HG03139 (cell line): ENCODE measurements around the gene ZNF527.
A peak's percentile ranks its signal among the peaks of the same experiment; 100 is the strongest.
"Not testable (repeated sequence)": the region's sequence is repeated elsewhere in the genome, so short reads cannot be mapped to it uniquely, and the experiment has no call there.

Experiments used
- ATAC-seq: cut with Tn5 transposase; IDR thresholded peaks from one replicate; pipeline ENCODE4 v1.9.1; 2021; ENCODE audit not compliant: unreplicated experiment

ZNF527 gene

DNA sequence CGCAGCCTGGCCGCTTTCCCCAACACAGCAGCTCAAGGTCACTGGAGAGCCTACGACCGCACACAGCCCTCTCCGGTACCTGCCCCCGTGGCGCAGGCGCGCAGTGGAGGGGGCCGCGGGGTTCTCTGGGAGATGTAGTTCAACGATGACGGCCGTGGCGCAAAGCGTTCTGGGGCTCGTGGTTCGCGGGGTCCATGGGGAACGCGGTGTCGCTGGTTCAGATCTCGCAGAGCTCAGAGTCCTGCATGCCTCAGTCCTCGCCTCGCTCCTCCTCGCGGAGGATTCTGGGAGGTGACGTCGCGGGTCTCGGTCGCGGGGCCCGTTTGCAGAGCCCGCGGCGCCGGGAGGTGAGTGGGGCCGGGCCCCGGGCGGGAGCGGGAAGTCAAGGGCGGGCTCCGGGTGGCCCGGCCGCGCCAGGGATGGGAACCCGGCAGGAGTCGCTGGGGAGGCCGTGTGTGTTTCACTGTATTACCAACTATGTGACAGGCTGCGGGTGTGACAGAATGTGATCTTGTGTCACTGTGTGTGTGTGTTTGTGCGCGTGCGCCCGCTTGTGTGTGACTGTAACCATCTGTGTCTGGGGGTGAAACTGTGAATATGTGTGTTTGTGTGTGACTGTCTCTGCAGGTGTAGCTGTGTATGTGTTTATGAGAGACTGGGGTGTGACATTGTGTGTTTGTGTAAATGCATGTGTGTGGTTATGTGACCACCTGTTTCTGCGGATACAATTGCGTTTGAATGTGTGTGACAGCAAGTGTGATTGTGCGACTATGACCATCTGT, at the start of gene ZNF527:
Gene ZNF527 (plus strand): TSS at position 220 of the 782 bp plus-strand sequence. CDS start 3,100 bp downstream, outside the sequence.
- peak; percentile 91 for ATAC-seq

DNA sequence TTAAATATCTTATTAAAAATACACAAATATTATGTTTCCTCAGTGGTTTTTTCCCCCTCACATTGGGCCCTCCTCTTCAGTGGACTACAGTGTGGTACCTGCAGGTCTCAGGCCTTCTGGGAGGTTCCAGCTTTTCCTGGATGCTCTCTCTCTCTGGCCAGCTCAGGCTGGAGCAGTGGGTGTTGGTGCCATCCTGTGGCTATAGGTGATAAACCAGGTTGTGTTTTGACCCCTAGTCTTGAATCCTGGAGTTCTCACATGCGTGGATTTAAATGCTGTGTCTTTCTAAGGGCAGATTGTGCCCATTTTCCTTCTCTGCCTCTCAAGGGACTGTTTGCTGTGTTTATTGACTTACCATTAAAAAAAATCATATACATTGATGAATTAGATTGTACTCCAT, 41.2 kb upstream of the ZNF527 start:
- ATAC-seq = no peak

DNA sequence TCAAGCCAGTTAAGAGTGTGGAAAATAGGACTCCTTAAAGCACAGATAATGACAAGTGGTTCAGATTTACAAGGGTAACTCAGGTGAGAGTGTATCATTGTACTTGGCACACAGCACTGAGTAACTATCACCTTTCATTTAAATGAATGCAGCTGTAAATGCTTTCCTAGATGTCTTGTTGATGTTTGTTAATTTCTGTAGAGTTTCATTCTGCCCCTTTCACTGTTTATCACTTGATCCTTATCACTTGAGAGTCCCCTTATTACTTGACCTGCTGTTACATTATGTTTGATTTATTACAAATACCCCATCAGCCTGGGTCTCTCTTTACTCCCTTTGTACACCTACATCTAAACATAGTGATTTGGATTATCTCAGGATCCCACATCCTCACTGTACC, 38.1 kb upstream of the ZNF527 start:
- ATAC-seq = no peak

- ATAC-seq = no peak
Observed at GRCh38 chr19:37333457-37333856, 37.4 kb upstream of the ZNF527 start.

- peak; percentile 93 for ATAC-seq
Observed at GRCh38 chr19:37334179-37335071, 36.5 kb upstream of the ZNF527 start.

- ATAC-seq = no peak
Observed at GRCh38 chr19:37342753-37343152, 28.1 kb upstream of the ZNF527 start.

- no peak for ATAC-seq
Observed at GRCh38 chr19:37346091-37346490, 24.8 kb upstream of the ZNF527 start.

DNA sequence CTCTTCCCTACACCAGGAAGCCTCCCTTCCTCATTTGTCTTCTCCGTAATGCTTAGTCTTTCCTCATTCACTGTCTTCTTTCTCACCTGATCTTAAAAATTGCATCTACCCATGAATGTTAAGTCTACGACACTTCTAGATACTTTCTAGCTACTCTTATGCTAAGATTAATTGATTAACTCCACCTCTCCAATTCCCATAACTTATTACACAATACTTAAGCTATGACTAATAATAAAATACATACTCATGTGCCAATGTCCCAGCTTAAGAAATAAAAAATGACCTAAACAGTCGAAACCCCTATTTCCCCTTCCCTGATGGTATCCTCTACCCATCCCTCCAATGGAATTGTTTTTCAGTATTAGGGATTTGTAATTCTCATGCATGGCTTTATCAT, 22.8 kb upstream of the ZNF527 start:
- ATAC-seq = no peak

DNA sequence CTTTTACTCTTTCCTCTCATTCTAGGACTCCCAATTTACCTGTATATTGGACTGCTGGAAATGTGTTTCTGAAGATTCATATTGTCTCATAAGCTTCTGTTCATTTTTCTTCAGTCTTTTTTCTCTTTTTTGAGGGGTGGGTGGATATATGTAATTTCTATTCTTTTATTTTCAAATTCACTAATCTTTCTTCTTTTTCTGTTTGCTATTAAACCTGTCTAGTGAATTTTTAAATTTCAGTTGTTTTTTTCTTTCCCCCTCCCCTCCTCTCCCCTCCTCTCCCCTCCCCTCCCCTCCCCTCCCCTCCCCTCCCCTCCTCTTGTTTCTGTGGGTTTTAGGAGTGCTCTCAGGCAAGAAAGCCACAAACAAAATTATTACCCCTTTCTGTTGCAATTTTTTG, 16.9 kb upstream of the ZNF527 start:
- ATAC-seq = no peak

GRCh38 chr19:37355901-37356300, 15.0 kb upstream of the ZNF527 start:
- ATAC-seq = no peak

GRCh38 chr19:37361994-37362393, 8.9 kb upstream of the ZNF527 start:
- no peak for ATAC-seq

DNA sequence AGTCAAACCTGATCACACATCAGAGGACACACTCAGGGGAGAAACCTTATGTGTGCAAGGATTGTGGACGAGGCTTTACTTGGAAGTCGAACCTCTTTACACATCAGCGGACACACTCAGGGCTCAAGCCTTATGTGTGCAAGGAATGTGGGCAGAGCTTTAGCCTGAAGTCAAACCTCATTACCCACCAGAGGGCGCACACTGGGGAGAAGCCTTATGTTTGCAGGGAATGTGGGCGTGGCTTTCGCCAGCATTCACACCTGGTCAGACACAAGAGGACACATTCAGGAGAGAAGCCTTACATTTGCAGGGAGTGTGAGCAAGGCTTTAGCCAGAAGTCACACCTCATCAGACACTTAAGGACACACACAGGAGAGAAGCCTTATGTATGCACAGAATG, 8.2 kb upstream of the ZNF527 start:
- no peak for ATAC-seq

DNA sequence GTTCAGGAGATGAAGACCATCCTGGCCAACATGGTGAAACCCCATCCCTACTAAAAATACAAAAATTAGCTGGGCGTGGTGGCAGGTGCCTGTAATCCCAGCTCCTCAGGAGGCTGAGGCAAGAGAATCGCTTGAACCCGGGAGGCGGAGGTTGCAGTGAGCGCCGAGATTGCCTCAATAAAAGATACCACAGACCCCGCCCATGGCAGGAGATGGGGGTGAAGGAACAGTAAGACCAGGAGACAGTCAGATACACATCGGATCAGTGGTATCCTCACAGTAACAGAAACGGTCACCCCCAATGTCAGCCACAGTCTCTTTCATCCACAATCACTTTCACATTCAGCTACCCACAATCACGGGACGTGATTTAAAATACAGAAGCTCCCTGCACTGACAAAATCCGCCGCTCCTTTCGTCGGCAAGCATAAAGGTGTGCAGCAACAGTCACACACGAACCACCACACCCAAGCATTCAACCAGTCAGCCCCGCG, 466 bp upstream of the ZNF527 start:
- peak; percentile 11 for ATAC-seq

DNA sequence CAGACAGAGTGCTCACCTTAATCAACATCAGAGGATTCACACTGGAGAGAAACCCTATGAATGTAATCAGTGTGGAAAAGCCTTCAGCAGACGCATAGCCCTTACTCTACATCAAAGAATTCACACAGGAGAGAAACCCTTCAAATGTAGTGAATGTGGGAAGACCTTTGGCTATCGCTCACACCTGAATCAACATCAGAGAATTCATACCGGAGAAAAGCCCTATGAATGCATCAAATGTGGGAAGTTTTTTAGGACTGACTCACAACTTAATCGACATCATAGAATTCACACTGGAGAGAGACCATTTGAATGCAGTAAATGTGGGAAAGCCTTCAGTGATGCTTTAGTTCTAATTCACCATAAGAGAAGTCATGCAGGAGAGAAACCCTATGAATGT, 18.3 kb downstream of the ZNF527 start:
- ATAC-seq = no peak

GRCh38 chr19:37391399-37391798, 20.5 kb downstream of the ZNF527 start:
- not testable (repeated sequence) for ATAC-seq

DNA sequence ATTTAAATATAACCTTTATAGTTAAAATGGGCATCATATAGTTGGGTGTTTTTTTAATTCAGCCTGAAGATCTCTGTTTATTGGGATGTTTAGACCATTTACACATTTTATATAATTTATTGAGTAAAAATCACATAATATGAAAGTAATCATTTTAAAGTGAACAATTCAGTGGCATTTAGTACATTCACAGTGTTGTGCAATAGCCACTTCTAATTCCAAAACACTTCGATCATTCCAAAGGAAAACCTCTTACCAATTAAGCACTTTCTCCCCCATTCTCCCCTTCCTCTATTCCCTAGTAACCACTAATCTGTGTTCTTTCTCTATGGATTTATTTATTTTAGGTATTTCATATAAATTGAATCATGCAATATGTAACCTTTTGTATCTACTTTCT, 30.2 kb downstream of the ZNF527 start:
- no peak for ATAC-seq

DNA sequence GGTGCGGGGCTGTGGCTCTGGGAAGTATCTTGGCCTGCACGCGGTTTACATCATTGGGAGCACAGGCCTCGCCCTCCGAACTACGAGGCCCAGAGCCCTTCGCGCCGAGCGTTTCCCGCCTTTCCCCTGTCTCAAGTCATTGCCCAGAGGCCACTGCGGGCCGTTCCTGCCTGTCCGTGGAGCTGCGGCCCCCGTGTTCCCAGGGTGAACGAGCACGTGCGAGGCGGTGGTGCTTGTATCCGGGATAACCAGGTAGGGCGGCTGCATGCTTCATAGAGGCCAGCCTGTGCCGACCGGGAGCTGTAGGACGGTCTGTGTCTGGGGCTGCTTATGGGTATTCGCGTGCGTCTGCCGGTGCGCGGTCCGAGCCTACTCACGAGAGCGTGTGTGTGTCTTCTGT, 32.5 kb downstream of the ZNF527 start:
- ATAC-seq = no peak

- ATAC-seq = not testable (repeated sequence)
Observed at GRCh38 chr19:37406140-37406846, 35.4 kb downstream of the ZNF527 start.

GRCh38 chr19:37412700-37413099, 41.8 kb downstream of the ZNF527 start:
- ATAC-seq = no peak

GRCh38 chr19:37413313-37414084, 42.6 kb downstream of the ZNF527 start:
- ATAC-seq = no peak
